Vagina (tissue), 2 donors: ENCODE data around the gene DIPK1B.

ENCODE experiments used
- POLR2A ChIP-seq, 2 donors: fragments of 450-650 bp; IDR thresholded peaks; one replicate each; pipeline ENCODE4 v1.6.1; 2017; ENCODE audit warnings: antibody characterized with exemption in 2 of 2, mild to moderate bottlenecking in 2 of 2, moderate library complexity in 2 of 2
- TF ChIP-seq, protein P1 (sequence below), 3 experiments: fragments of 450-650 bp in 2 of 3; fragments of 200-600 bp in 1 of 3; sonication (generic) in 1 of 3; IDR thresholded peaks; one replicate each; pipeline ENCODE4 v1.5.1; 2017 to 2019; ENCODE audit warnings: antibody characterized with exemption in 3 of 3, mild to moderate bottlenecking in 2 of 3, moderate library complexity in 2 of 3

DNA sequence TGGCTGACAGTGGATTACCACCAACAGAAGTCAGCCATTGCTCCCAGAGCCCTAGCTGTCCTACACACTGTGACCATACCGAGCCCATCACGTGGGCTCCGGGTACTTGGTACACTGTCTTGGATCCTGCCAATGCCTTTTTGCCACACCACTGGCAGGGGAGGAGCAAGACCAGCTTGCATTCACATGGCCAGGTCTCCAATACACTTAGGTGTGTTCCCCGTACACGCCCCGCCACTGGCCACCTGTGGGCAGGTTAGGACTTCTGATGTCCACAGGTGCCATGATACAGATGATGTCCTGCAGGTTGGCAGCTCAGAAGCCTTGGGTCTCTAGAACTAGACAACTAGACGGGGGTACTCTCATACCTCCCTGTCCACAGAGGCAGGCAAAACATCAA lies 5.4 kb upstream of the DIPK1B start:
- TF ChIP-seq, protein P1, sequence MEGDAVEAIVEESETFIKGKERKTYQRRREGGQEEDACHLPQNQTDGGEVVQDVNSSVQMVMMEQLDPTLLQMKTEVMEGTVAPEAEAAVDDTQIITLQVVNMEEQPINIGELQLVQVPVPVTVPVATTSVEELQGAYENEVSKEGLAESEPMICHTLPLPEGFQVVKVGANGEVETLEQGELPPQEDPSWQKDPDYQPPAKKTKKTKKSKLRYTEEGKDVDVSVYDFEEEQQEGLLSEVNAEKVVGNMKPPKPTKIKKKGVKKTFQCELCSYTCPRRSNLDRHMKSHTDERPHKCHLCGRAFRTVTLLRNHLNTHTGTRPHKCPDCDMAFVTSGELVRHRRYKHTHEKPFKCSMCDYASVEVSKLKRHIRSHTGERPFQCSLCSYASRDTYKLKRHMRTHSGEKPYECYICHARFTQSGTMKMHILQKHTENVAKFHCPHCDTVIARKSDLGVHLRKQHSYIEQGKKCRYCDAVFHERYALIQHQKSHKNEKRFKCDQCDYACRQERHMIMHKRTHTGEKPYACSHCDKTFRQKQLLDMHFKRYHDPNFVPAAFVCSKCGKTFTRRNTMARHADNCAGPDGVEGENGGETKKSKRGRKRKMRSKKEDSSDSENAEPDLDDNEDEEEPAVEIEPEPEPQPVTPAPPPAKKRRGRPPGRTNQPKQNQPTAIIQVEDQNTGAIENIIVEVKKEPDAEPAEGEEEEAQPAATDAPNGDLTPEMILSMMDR (IDR thresholded peaks at IDR 0.05), result no peak
- no peak for TF ChIP-seq POLR2A (IDR thresholded peaks at IDR 0.05)
